ENCODE results near the gene MRPL3.

MRPL3 gene

GRCh38 chr3:131537531-131537930 is 34.8 kb upstream of the MRPL3 start:
- Histone ChIP-seq H4K20me1 (ENCODE audit: low read depth, low read length) (no peaks in the 10 kb centered on the region), H2AFZ (ENCODE audit: low read depth, low read length, severe bottlenecking) (no peak overlapping the region), H3F3A (ENCODE audit: insufficient read depth) (no peaks in the 10 kb centered on the region), H3K27ac (ENCODE audit: low read depth, low read length) (no peak overlapping the region), H3K4me3 (ENCODE audit: insufficient read depth, low read length, poor library complexity, severe bottlenecking) (no peak overlapping the region), H3K9me2 (replicated peaks; ENCODE audit: insufficient read depth, low read length) (no peaks in the 10 kb centered on the region), H3K9ac (ENCODE audit: low read length) (no peak overlapping the region), H3K27me3 (ENCODE audit: low read length) (no peaks in the 10 kb centered on the region), H3K36me3 (ENCODE audit: low read length) (no peaks in the 10 kb centered on the region), H3K4me2 (ENCODE audit: low read depth, low read length, poor library complexity, severe bottlenecking) (no peak overlapping the region), H3K79me2 (ENCODE audit: insufficient read depth, low read length) (no peaks in the 10 kb centered on the region), H3K9me3 (ENCODE audit: insufficient read depth, low read length) (no peaks in the 10 kb centered on the region)
- TF ChIP-seq EZH2phosphoT487 (conservative IDR thresholded peaks at IDR 0.05; ENCODE audit: low read length), result no peak
- no peak for TF ChIP-seq CTCF (IDR thresholded peaks at IDR 0.05; ENCODE audit: insufficient read depth, low read length, poor library complexity, severe bottlenecking)

DNA sequence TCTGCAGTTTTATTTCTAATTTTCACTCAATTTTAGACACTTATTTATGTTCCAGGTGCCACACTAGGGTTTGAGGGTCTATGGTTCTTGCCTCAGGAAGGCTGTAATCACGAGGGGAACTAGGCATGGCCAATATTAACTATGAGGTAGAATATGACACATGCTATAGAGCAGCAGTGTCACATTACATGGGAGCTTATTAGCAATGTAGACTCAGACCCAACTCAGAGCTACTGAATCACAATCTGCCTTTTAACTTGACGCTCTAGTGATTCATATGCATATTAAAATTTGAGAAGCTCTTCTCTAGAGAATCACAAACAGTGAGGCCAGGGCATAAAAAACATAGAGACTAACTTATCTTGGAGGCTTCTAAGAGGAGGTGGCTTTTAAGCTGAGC is 32.8 kb upstream of the MRPL3 start:
- Histone ChIP-seq H3K27me3 (ENCODE audit: low read length) (no peaks in the 10 kb centered on the region), H3K9me3 (ENCODE audit: insufficient read depth, low read length) (no peaks in the 10 kb centered on the region), H3F3A (ENCODE audit: insufficient read depth) (no peaks in the 10 kb centered on the region), H3K9ac (ENCODE audit: low read length) (no peak overlapping the region), H3K9me2 (replicated peaks; ENCODE audit: insufficient read depth, low read length) (no peaks in the 10 kb centered on the region), H3K79me2 (ENCODE audit: insufficient read depth, low read length) (no peaks in the 10 kb centered on the region), H3K27ac (ENCODE audit: low read depth, low read length) (no peak overlapping the region), H3K4me2 (ENCODE audit: low read depth, low read length, poor library complexity, severe bottlenecking) (no peak overlapping the region), H2AFZ (ENCODE audit: low read depth, low read length, severe bottlenecking) (no peak overlapping the region), H3K4me3 (ENCODE audit: insufficient read depth, low read length, poor library complexity, severe bottlenecking) (no peak overlapping the region), H3K36me3 (ENCODE audit: low read length) (no peaks in the 10 kb centered on the region), H4K20me1 (ENCODE audit: low read depth, low read length) (no peaks in the 10 kb centered on the region)
- TF ChIP-seq CTCF (IDR thresholded peaks at IDR 0.05; ENCODE audit: insufficient read depth, low read length, poor library complexity, severe bottlenecking) (no peak), EZH2phosphoT487 (conservative IDR thresholded peaks at IDR 0.05; ENCODE audit: low read length) (no peak)

GRCh38 chr3:131535131-131535530 is 32.4 kb upstream of the MRPL3 start:
- Histone ChIP-seq H3K9ac (ENCODE audit: low read length) (no peak overlapping the region), H3K4me3 (ENCODE audit: insufficient read depth, low read length, poor library complexity, severe bottlenecking) (no peak overlapping the region), H3K4me2 (ENCODE audit: low read depth, low read length, poor library complexity, severe bottlenecking) (no peak overlapping the region)

More at GRCh38 chr3:131535131-131535530, 32.4 kb upstream of the MRPL3 start:
- no peak overlapping the region for H3K27ac ChIP-seq (ENCODE audit: low read depth, low read length)
- no peaks in the 10 kb centered on the region for H3K9me2 ChIP-seq (replicated peaks; ENCODE audit: insufficient read depth, low read length)
- no peaks in the 10 kb centered on the region for H3K9me3 ChIP-seq (ENCODE audit: insufficient read depth, low read length)
- no peaks in the 10 kb centered on the region for H3K79me2 ChIP-seq (ENCODE audit: insufficient read depth, low read length)
- no peaks in the 10 kb centered on the region for H3K36me3 ChIP-seq (ENCODE audit: low read length)
- no peaks in the 10 kb centered on the region for H3F3A ChIP-seq (ENCODE audit: insufficient read depth)
- H3K27me3 ChIP-seq (ENCODE audit: low read length), result no peaks in the 10 kb centered on the region
- H4K20me1 ChIP-seq (ENCODE audit: low read depth, low read length), result no peaks in the 10 kb centered on the region
- no peak overlapping the region for H2AFZ ChIP-seq (ENCODE audit: low read depth, low read length, severe bottlenecking)
- TF ChIP-seq CTCF (IDR thresholded peaks at IDR 0.05; ENCODE audit: insufficient read depth, low read length, poor library complexity, severe bottlenecking) (no peak), EZH2phosphoT487 (conservative IDR thresholded peaks at IDR 0.05; ENCODE audit: low read length) (no peak)
